ENCODE results near the gene DGKI.

The DGKI gene

GRCh38 chr7:137885678-137886077 lies 38.9 kb upstream of the DGKI start:
- H3K27me3 ChIP-seq (ENCODE audit: insufficient read depth, low read length): no peaks in the 10 kb centered on the region
- no peak overlapping the region for H2AFZ ChIP-seq (ENCODE audit: insufficient read depth, low read length, poor library complexity)
- no peak overlapping the region for H3K27ac ChIP-seq (ENCODE audit: low read depth, low read length)

DNA sequence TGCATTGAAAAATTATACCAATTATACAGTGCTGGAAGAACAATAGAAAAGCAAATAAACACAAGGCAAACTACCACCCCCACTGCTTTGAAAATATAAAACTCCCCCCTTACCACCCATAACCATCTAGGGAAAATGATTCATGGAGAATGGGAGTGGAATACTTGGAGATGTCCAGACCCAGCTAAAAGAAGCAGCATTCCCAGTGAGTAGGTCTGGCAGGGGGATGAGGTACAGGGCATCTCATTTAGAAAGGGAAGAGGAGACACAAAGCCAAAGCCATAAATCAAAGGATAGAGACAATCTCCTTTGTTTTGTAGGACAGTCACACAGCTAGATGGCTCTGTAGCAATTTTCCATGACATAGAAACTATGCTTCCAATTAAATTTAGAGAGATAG lies 36.0 kb upstream of the DGKI start:
- no peak overlapping the region for H3K27ac ChIP-seq (ENCODE audit: low read depth, low read length)
- H3K4ac ChIP-seq (ENCODE audit: low read depth, low read length): no peak overlapping the region
- no peak overlapping the region for H4K12ac ChIP-seq (ENCODE audit: low read depth, low read length)
- no peak overlapping the region for H3K4me2 ChIP-seq (ENCODE audit: low read length)
- peaks cover 2% of the 10 kb centered on the region for H3K9me3 ChIP-seq (ENCODE audit: insufficient read depth, low read depth, low read length)
- H3K79me1 ChIP-seq (ENCODE audit: low read length): no peaks in the 10 kb centered on the region
- H3K79me2 ChIP-seq (ENCODE audit: control insufficient read depth, insufficient read depth, low read length, poor library complexity): no peaks in the 10 kb centered on the region
- H2AFZ ChIP-seq (ENCODE audit: insufficient read depth, low read length, poor library complexity): no peak overlapping the region
- H2AK5ac ChIP-seq (ENCODE audit: low read length): no peak overlapping the region
- peaks cover 0 to 7% of the 10 kb centered on the region in 2 experiments for H3K4me1 ChIP-seq (ENCODE audit: control insufficient read depth in 1 of 2, insufficient read depth in 2 of 2, low read length in 2 of 2)
- no peak overlapping the region for H2BK120ac ChIP-seq (ENCODE audit: insufficient read depth, low read length, poor library complexity)
- no peak overlapping the region for H2BK5ac ChIP-seq (ENCODE audit: low read depth, low read length, poor library complexity)
- H3K27me3 ChIP-seq (ENCODE audit: insufficient read depth, low read length): no peaks in the 10 kb centered on the region
- no peak overlapping the region for H3K23ac ChIP-seq (ENCODE audit: low read length)
- DNase-seq: no peak
- H3K36me3 ChIP-seq (ENCODE audit: control insufficient read depth in 1 of 2, insufficient read depth in 2 of 2, low read length in 2 of 2): peaks cover 49 to 76% of the 10 kb centered on the region in 2 experiments
- H4K8ac ChIP-seq (ENCODE audit: low read depth, low read length): no peak overlapping the region
- no peak overlapping the region for H2BK12ac ChIP-seq (ENCODE audit: low read length)
- no peak overlapping the region for H3K14ac ChIP-seq (ENCODE audit: low read length)
- no peak overlapping the region for H4K91ac ChIP-seq (ENCODE audit: low read depth, low read length)
- no peak overlapping the region for H3K18ac ChIP-seq (ENCODE audit: low read length)
- no peak overlapping the region for H3K9ac ChIP-seq (ENCODE audit: low read length)
- no peak overlapping the region for H3K4me3 ChIP-seq (ENCODE audit: low read depth, low read length)

More at GRCh38 chr7:137885678-137886077, 38.9 kb upstream of the DGKI start:
- Histone ChIP-seq H3K23ac (ENCODE audit: low read length) (no peak overlapping the region), H4K8ac (ENCODE audit: low read depth, low read length) (no peak overlapping the region), H3K79me1 (ENCODE audit: low read length) (no peaks in the 10 kb centered on the region), H3K36me3 (ENCODE audit: control insufficient read depth in 1 of 2, insufficient read depth in 2 of 2, low read length in 2 of 2) (peaks cover 40 to 65% of the 10 kb centered on the region in 2 experiments), H2BK5ac (ENCODE audit: low read depth, low read length, poor library complexity) (no peak overlapping the region), H3K18ac (ENCODE audit: low read length) (no peak overlapping the region), H4K91ac (ENCODE audit: low read depth, low read length) (no peak overlapping the region), H3K14ac (ENCODE audit: low read length) (no peak overlapping the region), H3K4me3 (ENCODE audit: low read depth, low read length) (no peak overlapping the region), H2BK120ac (ENCODE audit: insufficient read depth, low read length, poor library complexity) (no peak overlapping the region), H3K9ac (ENCODE audit: low read length) (no peak overlapping the region), H3K4me2 (ENCODE audit: low read length) (no peak overlapping the region), H3K9me3 (ENCODE audit: insufficient read depth, low read depth, low read length) (peaks cover 2% of the 10 kb centered on the region), H2AK5ac (ENCODE audit: low read length) (no peak overlapping the region), H3K4ac (ENCODE audit: low read depth, low read length) (no peak overlapping the region), H3K4me1 (ENCODE audit: control insufficient read depth in 1 of 2, insufficient read depth in 2 of 2, low read length in 2 of 2) (peaks cover 0 to 3% of the 10 kb centered on the region in 2 experiments), H4K12ac (ENCODE audit: low read depth, low read length) (no peak overlapping the region), H2BK12ac (ENCODE audit: low read length) (no peak overlapping the region), H3K79me2 (ENCODE audit: control insufficient read depth, insufficient read depth, low read length, poor library complexity) (no peaks in the 10 kb centered on the region)
- DNase-seq: no peak
- no CpG with 5 or more reads among the region's 5 CpGs for WGBS (ENCODE audit: extremely low coverage, insufficient coverage, insufficient read length)

DNA sequence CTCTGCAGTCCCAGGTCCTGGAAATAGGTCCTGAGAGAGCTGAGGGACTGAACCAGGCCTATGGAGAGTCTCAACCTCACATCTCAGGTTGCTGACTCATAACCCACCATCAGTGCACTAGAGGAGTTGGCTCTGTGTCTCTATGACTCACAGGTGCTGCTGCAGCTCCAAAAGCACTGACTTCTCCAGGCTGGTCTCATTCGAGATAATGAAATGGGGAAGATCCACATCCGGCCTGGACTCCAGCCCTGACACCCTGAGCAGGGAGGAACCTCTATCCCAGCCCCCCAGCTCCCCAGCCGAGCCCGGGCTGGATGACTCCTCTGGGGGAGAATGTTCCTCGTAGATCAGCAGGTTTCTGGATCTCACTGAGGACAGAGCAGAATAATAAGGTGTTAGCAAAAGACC lies 35.5 kb upstream of the DGKI start:
- no CpG with 5 or more reads among the region's 5 CpGs for WGBS (ENCODE audit: extremely low coverage, insufficient coverage, insufficient read length)

GRCh38 chr7:137881607-137882260 lies 35.0 kb upstream of the DGKI start:
- no CpG with 5 or more reads among the region's 8 CpGs for WGBS (ENCODE audit: extremely low coverage, insufficient coverage, insufficient read length)
- Histone ChIP-seq H3K4ac (ENCODE audit: low read depth, low read length) (no peak overlapping the region), H4K8ac (ENCODE audit: low read depth, low read length) (no peak overlapping the region), H3K27ac (ENCODE audit: low read depth, low read length) (no peak overlapping the region), H3K36me3 (ENCODE audit: control insufficient read depth in 1 of 2, insufficient read depth in 2 of 2, low read length in 2 of 2) (peaks cover 46 to 73% of the 10 kb centered on the region in 2 experiments), H3K4me1 (ENCODE audit: control insufficient read depth in 1 of 2, insufficient read depth in 2 of 2, low read length in 2 of 2) (peaks cover 0 to 5% of the 10 kb centered on the region in 2 experiments), H3K4me2 (ENCODE audit: low read length) (no peak overlapping the region), H3K79me2 (ENCODE audit: control insufficient read depth, insufficient read depth, low read length, poor library complexity) (no peaks in the 10 kb centered on the region), H3K4me3 (ENCODE audit: low read depth, low read length) (no peak overlapping the region), H2AK5ac (ENCODE audit: low read length) (no peak overlapping the region), H3K18ac (ENCODE audit: low read length) (no peak overlapping the region), H3K79me1 (ENCODE audit: low read length) (no peaks in the 10 kb centered on the region), H3K27me3 (ENCODE audit: insufficient read depth, low read length) (no peaks in the 10 kb centered on the region), H3K9ac (ENCODE audit: low read length) (no peak overlapping the region), H2BK120ac (ENCODE audit: insufficient read depth, low read length, poor library complexity) (no peak overlapping the region), H2BK5ac (ENCODE audit: low read depth, low read length, poor library complexity) (no peak overlapping the region), H3K23ac (ENCODE audit: low read length) (no peak overlapping the region), H2AFZ (ENCODE audit: insufficient read depth, low read length, poor library complexity) (no peak overlapping the region), H3K14ac (ENCODE audit: low read length) (no peak overlapping the region), H4K12ac (ENCODE audit: low read depth, low read length) (no peak overlapping the region), H3K9me3 (ENCODE audit: insufficient read depth, low read depth, low read length) (peaks cover 2% of the 10 kb centered on the region), H2BK12ac (ENCODE audit: low read length) (no peak overlapping the region), H4K91ac (ENCODE audit: low read depth, low read length) (no peak overlapping the region)
- DNase-seq: peak in 1 of 2 donors; percentile 23

More for the DNA sequence above, 35.5 kb upstream of the DGKI start:
- no peak overlapping the region for H2BK12ac ChIP-seq (ENCODE audit: low read length)
- H3K79me2 ChIP-seq (ENCODE audit: control insufficient read depth, insufficient read depth, low read length, poor library complexity): no peaks in the 10 kb centered on the region
- no peak overlapping the region for H4K91ac ChIP-seq (ENCODE audit: low read depth, low read length)
- H2AK5ac ChIP-seq (ENCODE audit: low read length): no peak overlapping the region
- no peak overlapping the region for H3K27ac ChIP-seq (ENCODE audit: low read depth, low read length)
- no peak overlapping the region for H2AFZ ChIP-seq (ENCODE audit: insufficient read depth, low read length, poor library complexity)
- no peak overlapping the region for H2BK120ac ChIP-seq (ENCODE audit: insufficient read depth, low read length, poor library complexity)
- H3K4me3 ChIP-seq (ENCODE audit: low read depth, low read length): no peak overlapping the region
- H3K18ac ChIP-seq (ENCODE audit: low read length): no peak overlapping the region
- H4K12ac ChIP-seq (ENCODE audit: low read depth, low read length): no peak overlapping the region
- no peaks in the 10 kb centered on the region for H3K27me3 ChIP-seq (ENCODE audit: insufficient read depth, low read length)
- peaks cover 46 to 76% of the 10 kb centered on the region in 2 experiments for H3K36me3 ChIP-seq (ENCODE audit: control insufficient read depth in 1 of 2, insufficient read depth in 2 of 2, low read length in 2 of 2)
- H2BK5ac ChIP-seq (ENCODE audit: low read depth, low read length, poor library complexity): no peak overlapping the region
- H3K23ac ChIP-seq (ENCODE audit: low read length): no peak overlapping the region
- H3K14ac ChIP-seq (ENCODE audit: low read length): no peak overlapping the region
- no peak overlapping the region for H3K4me2 ChIP-seq (ENCODE audit: low read length)
- peaks cover 0 to 7% of the 10 kb centered on the region in 2 experiments for H3K4me1 ChIP-seq (ENCODE audit: control insufficient read depth in 1 of 2, insufficient read depth in 2 of 2, low read length in 2 of 2)
- H3K9me3 ChIP-seq (ENCODE audit: insufficient read depth, low read depth, low read length): peaks cover 2% of the 10 kb centered on the region
- H3K4ac ChIP-seq (ENCODE audit: low read depth, low read length): no peak overlapping the region
- DNase-seq: peak; percentile 54 to 63
- no peak overlapping the region for H3K9ac ChIP-seq (ENCODE audit: low read length)
- H4K8ac ChIP-seq (ENCODE audit: low read depth, low read length): no peak overlapping the region
- no peaks in the 10 kb centered on the region for H3K79me1 ChIP-seq (ENCODE audit: low read length)

Measured in trophoblast cell (in vitro differentiated cells and primary cell).